ENCODE results near the gene SLC22A2. TPM values are rescaled to one million over a fixed set of nuclear protein-coding genes. Genes with fewer than 3 reads are reported as not detected.

SLC22A2 gene
- total RNA-seq, 2 donors from 2014 or later, result not detected

- H3K4me1 ChIP-seq, result no peaks in the 10 kb centered on the region
- no peak for TF ChIP-seq CTCF (IDR thresholded peaks at IDR 0.05)
- no peaks in the 10 kb centered on the region for H3K36me3 ChIP-seq
- H3K27me3 ChIP-seq, result no peaks in the 10 kb centered on the region
- DNase-seq (ENCODE audit: low spot score), result no peak
- H3K4me3 ChIP-seq, result no peak overlapping the region
- no peaks in the 10 kb centered on the region for H3K9me3 ChIP-seq
- H3K27ac ChIP-seq, result no peak overlapping the region
Measured at GRCh38 chr6:160252073-160252813, 6.4 kb downstream of the SLC22A2 start.

- no peaks in the 10 kb centered on the region for H3K36me3 ChIP-seq
- no peaks in the 10 kb centered on the region for H3K27me3 ChIP-seq
- no peak overlapping the region for H3K27ac ChIP-seq
- no peaks in the 10 kb centered on the region for H3K4me1 ChIP-seq
- no peaks in the 10 kb centered on the region for H3K9me3 ChIP-seq
- DNase-seq (ENCODE audit: low spot score), result no peak
- no peak overlapping the region for H3K4me3 ChIP-seq
- no peak for TF ChIP-seq CTCF (IDR thresholded peaks at IDR 0.05)
Measured at GRCh38 chr6:160249671-160250070, 8.9 kb downstream of the SLC22A2 start.

- H3K36me3 ChIP-seq, result no peaks in the 10 kb centered on the region
- H3K27me3 ChIP-seq, result no peaks in the 10 kb centered on the region
- no peak overlapping the region for H3K27ac ChIP-seq
- no peaks in the 10 kb centered on the region for H3K4me1 ChIP-seq
- no peak overlapping the region for H3K4me3 ChIP-seq
- DNase-seq (ENCODE audit: low spot score), result no peak
- no peak for TF ChIP-seq CTCF (IDR thresholded peaks at IDR 0.05)
- H3K9me3 ChIP-seq, result no peaks in the 10 kb centered on the region
Measured at GRCh38 chr6:160248538-160248937, 10.1 kb downstream of the SLC22A2 start.

- H3K4me1 ChIP-seq, result no peaks in the 10 kb centered on the region
- no peak overlapping the region for H3K27ac ChIP-seq
- TF ChIP-seq CTCF (IDR thresholded peaks at IDR 0.05), result no peak
- no peak overlapping the region for H3K4me3 ChIP-seq
- DNase-seq (ENCODE audit: low spot score), result no peak
- no peaks in the 10 kb centered on the region for H3K9me3 ChIP-seq
- no peaks in the 10 kb centered on the region for H3K36me3 ChIP-seq
- H3K27me3 ChIP-seq, result no peaks in the 10 kb centered on the region
Measured at GRCh38 chr6:160247457-160247883, 11.2 kb downstream of the SLC22A2 start.

- TF ChIP-seq CTCF (IDR thresholded peaks at IDR 0.05), result no peak
- no peaks in the 10 kb centered on the region for H3K36me3 ChIP-seq
- DNase-seq (ENCODE audit: low spot score), result no peak
- no peak overlapping the region for H3K4me3 ChIP-seq
- H3K9me3 ChIP-seq, result no peaks in the 10 kb centered on the region
- no peaks in the 10 kb centered on the region for H3K27me3 ChIP-seq
- no peaks in the 10 kb centered on the region for H3K4me1 ChIP-seq
- no peak overlapping the region for H3K27ac ChIP-seq
Measured at GRCh38 chr6:160240691-160241084, 17.9 kb downstream of the SLC22A2 start.

All from right atrium auricular region (tissue), 2 donors.